Subcutaneous preadipocyte (primary cell): ENCODE measurements around the gene ATRX. TPM values are rescaled to one million over a fixed set of nuclear protein-coding genes. Genes with fewer than 3 reads are reported as not detected.

Experiments
- small RNA-seq: library from RNA; depleted of rRNA; stranded (forward); fragments of <200 nt; gene quantifications from one replicate; pipeline ENCODE3, GENCODE V24; 2012
- total RNA-seq: library from RNA; depleted of rRNA; stranded (reverse); fragments of >200 nt; gene quantifications from 2 replicates; pipeline ENCODE4 v1.2.3, GENCODE V29; 2012

Gene ATRX
- 49.2 and 55.7 TPM in 2 replicates for total RNA-seq

DNA sequence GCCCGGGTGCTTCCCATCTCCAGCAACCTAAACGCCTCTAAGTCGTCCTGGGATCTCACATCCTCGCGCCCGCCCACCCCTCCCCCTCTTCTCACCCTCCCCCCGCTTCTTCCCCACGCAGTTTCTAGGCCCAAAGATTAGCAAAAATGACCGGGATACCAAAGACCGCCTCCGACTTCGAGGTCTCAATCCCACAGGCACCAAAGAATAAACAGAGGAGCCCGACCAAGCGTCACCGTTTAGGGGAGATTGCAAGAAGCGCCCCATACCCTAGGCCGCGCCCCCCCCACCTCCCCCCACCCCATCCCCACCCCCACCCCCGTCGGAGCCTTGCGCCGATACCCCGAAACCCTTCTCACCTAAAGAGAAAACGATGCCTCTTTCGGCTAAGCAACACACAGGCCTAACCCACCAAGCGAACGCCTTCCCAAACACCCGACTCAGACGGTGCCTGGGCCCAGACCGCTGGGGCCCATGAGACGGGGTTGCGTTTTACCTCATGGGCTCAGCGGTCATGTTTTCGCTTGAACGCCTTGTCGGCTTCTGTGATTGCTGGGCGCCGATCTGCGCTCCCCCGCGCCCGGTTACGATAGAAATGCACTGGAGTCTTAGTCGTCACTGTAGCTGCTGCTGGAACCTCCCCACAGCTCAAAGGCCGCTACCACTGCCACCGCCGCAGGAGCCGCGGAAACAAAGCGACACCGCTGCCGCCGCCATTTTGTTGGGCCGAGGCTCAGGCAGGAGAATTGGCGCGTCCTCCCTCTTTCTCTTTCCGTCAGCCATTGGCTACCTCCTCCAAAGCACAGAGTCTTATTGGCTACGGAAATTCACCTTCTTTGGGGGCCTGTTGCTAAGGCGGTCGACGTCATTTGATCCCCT, at the start of gene ATRX:
Gene ATRX, minus strand, starts transcription at position 731 of the 879 bp plus-strand sequence. Its CDS starts 215 bp downstream, at position 516.

Small RNA genes lying within 50 kb of the gene (small RNA-seq; reads per million reads assigned to genes)
- not detected for gene FABP5P15

Other genes starting within 250 kb of the ATRX start
- 68.0 and 81.9 TPM in 2 replicates for gene MAGT1, start 109.2 kb upstream of the ATRX start, total RNA-seq
- gene COX7B, start 113.3 kb upstream of the ATRX start, total RNA-seq = 202 and 329 TPM in 2 replicates
- 6.2 and 7.0 TPM in 2 replicates for gene ATP7A, start 124.5 kb upstream of the ATRX start, total RNA-seq
- gene PGAM4, start 183.4 kb upstream of the ATRX start, total RNA-seq = not detected in 2 replicates